ENCODE data around the gene CTNNA2.

The CTNNA2 gene

GRCh38 chr2:79796641-79797040 is 283.8 kb downstream of the CTNNA2 start:
- no peak for DNase-seq

DNA sequence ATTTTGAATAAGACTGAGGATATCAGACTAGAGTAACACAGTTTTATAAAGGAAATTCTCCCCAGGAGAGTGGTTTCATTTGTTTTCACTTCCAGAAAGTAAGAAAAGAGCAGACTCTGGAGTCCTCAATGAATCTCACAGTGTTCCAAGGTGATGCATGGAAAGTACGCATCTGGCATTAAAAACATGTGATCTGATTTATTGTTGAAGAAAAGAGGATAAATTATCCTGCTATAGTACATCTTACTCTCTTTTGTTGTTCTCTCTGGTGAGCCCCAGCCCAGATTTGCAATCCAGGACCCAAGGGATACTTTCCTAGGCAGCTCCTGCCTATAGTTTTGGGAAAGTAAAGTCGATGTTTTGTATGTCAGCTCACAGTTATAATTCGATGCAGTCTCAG is 285.9 kb downstream of the CTNNA2 start:
- DNase-seq, result no peak

- no peak for DNase-seq
Observed at GRCh38 chr2:79799729-79800128, 286.9 kb downstream of the CTNNA2 start.

DNA sequence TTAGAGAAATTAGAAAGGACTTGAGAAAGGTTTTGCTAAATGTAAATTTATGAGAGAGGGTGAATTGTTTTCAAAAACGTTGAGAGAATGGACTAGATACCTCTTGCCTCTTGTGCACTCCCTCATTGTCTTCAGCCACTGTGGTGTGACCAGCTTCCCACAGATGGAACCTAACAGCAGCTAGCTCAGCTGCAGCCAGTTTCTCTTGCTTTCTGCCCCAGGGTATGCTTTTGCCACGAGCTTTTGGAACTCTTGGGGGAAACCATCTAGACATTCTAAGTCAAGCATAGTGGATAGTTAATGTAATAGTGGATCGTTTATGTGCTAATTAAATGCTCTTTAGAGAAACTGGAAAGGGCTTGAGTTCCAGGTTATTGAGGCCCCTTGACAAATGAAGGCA is 288.2 kb downstream of the CTNNA2 start:
- no peak for DNase-seq

DNA sequence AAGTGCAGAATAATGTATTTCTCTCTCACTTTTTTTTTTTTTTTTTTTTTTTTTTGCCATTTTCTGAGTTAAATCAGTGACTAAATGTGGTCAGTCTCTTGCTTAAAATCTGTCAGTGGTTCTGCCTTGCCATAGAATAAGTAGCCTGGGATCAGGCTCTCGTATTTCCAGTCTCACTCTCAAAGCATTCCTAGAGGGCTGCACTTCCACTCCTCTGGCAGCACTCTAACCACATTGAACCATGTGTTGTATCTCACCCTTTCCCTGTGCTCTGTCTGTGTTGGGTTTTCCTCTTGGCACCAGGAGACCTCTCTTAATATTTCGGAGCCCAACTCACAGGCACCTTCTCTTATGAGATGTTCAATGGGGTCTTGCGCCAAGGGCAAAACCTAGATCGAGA is 304.4 kb downstream of the CTNNA2 start:
- no peak for DNase-seq

DNA sequence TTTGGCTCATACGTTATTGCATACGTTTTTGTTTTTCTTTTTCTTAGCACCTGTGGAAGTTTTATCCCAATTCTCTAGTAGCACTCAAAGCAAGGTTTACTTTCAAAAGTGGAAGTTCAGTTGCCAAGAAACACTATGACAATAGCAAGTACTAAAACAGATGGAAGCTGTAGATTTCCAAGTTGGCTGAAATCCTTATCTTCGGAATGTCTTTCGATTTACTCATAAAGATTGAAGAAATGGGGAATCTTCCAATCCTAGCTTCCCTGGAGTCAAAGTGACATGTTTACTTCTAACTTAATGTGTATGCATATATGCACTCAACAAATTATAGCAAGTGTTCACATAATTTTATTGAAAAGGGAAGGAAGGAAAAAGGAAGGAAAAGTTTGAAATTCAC is 307.4 kb downstream of the CTNNA2 start:
- DNase-seq, result no peak

DNA sequence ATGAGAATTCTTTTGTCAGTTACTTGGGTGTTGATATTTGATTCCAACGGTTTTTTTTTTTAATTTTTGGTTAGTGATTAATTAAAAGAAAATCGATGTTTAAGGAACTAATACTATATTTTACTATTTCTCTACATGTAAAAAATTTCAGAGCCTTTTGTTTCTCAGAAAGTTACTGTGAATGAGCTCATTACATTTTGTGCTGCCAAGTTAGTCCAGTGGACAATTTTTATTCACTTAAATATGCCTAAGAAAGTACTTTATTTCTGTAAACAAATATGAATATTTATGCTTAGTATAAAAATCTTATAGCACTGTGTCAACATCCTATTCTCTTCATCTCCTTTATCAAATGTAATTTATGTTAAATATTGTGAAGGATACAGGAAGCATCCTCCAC is 309.3 kb downstream of the CTNNA2 start:
- DNase-seq, result no peak

DNA sequence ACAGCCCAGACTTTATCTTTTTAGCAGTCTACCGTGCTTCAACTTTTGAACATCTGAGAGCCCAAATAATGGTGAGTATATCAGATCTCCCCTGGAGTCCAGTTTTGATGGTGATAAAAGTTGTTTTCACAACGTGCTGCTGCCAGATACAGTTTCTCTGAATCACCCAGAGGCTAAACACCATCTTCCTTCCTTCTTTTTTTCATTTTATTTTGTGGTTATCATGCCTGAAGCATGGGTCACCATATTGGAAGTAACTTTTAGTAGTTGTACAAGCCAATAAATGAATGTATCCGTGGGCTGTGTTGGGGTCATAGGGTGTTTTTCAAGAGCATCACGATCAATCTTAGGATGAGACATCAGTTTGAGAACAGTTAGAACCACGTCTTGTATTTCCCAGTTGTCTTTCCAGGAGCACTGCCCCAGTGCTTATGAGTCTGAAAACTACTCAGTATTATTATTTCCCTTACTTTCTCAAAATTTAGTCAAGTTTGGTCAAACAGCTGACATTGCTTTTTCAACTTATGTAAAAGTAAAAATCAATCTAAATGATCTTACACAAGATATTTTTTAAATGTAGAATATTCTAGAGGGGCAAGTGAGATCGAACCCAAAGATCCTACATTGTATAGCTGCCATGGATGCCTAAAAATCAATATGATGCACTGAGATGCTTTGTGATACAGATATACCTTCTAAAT is 311.4 kb downstream of the CTNNA2 start:
- DNase-seq, result no peak

GRCh38 chr2:79827881-79828280 is 315.0 kb downstream of the CTNNA2 start:
- DNase-seq, result no peak

- DNase-seq, result no peak
Observed at GRCh38 chr2:79830501-79830900, 317.6 kb downstream of the CTNNA2 start.

- no peak for DNase-seq
Observed at GRCh38 chr2:79831961-79832360, 319.1 kb downstream of the CTNNA2 start.

DNA sequence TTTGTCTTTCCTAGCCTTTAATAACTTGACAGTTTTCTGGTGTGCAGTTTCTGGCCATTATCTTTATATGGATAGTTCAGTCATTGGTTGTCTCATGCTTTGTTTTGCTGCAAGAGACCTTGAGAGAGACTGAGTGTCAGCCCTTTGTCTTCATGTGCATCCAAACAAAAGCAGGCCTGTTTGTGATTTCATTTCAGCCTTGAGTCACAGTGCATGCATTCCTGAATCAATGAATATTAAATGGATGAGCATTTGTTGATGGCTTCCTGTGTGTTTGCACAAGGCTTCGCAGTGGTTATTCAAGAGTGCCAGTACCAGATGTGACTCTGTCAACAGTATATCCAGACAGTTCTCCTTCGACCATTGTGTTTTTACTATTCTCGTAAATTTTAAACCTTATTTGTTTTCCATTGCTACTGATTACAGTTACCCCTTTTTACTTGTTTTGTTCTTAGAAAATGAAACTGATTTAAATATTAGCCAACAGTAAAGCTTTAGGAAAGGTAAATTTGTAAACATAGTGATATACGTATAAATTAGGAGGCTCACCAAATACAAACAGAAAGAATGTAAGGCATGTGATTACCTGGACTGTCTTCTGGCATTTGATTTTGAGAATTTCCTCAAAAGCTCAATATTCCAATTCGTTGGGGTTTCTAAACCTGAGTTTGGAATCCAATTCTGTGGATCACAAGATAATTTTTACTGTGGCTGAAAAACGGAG is 319.8 kb downstream of the CTNNA2 start:
- no peak for DNase-seq

DNA sequence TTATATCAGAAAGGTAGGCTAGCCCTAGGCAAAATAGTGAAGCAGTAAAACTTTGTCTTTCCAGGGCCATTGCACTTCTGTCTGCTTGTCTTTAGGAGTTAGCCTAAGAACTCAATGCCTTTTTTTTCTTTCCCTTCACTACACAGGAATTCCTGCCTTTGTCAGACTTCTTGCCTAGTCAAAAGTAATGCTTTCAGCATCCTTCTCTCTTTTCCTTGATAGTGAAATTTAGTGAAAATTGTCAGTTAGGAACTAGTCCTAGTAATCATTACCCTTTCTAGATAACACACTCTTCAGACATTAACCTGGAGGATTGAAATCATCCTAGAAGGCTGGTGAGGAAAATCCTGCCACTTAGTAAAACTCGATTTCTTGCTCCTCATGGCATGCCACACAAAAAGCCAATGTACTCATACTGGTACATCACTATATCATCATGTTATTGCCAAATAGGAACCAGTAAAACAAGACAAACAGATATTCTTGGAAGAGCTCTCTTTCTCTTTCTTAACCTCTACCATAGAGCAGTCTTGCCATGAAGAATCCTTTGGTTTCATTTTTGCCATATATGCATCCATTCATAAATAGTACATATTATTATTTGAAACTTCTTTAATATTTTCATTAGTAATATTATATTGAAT is 320.5 kb downstream of the CTNNA2 start:
- no peak for DNase-seq

GRCh38 chr2:79835911-79836310 is 323.1 kb downstream of the CTNNA2 start:
- DNase-seq, result no peak

- DNase-seq, result no peak
Observed at GRCh38 chr2:79844011-79844410, 331.2 kb downstream of the CTNNA2 start.

GRCh38 chr2:79846878-79847277 is 334.0 kb downstream of the CTNNA2 start:
- DNase-seq, result no peak

DNA sequence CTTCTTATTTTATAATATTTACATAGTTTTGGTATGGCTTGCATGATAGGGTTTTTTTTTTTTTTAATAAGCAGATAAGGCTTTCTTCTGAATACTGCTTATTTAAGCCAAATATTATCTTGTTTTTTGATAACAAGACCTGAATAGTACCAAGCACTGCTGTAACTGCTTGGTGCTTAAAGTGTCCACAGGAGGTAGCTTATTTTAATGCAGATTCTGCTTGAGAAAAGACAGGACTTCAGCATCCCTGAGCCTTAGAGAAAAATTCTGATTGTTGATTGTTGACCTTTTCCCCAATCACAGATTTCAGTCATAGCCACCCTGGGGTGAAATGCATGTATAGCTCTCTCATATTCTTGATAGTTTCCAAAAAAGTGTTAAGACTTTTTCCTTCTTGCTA is 336.4 kb downstream of the CTNNA2 start:
- no peak for DNase-seq

GRCh38 chr2:79849949-79850348 is 337.1 kb downstream of the CTNNA2 start:
- DNase-seq, result no peak

- no peak for DNase-seq
Observed at GRCh38 chr2:79850912-79851311, 338.1 kb downstream of the CTNNA2 start.

GRCh38 chr2:79855264-79856006 is 342.6 kb downstream of the CTNNA2 start:
- peak; percentile 4 for DNase-seq

DNA sequence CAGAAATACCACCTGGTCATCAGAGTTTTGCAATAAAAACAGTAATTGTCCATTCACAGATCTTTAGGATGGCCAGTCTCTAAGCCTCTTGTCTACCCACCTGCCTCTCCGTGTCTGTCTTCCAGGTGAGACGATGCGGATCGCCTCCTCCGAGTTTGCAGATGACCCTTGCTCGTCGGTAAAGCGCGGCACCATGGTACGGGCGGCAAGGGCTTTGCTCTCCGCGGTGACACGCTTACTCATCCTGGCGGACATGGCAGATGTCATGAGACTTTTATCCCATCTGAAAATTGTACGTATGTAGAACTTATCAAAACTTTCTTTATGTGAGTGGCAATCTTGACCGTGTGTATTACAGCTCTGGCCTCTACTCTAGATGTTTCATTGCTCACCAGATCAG is 345.0 kb downstream of the CTNNA2 start:
- DNase-seq, result no peak

DNA sequence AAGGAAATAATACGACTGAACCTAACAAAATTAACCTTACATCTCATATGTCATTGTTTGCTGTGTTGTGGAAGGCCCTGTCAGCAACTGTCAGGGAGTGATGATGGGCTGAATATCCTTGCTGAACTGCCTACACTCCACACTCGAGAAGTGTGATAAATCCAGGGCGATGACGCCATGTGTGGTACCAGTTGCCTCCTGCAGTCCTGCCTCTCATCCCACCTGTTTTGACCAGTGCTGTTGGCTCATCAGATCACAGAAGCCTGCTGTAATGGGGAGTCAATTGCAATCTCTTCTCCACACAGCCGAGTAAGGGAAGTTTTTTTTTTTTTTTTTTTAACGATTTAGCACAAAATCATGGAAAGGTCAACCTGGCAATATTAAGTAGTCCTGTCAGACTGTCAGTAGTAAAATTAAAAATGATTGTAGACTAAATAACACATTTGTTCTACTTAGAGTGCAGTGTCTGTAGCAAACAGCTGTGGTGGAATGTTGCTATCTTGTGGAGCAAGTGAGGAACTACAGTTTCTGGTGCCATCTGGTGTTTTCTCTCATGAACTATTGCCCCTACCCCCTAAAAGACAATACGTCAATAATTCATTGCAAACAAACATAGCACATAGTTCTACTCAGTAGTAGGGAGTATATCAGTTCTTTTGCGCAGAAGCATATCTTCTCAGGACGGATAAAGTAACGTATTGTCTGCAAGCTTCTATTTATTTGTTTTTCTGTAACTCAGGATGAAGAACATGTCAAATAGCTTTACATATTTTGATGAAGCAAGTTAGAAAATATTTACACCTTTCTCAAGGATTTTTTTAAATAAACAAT is 347.6 kb downstream of the CTNNA2 start:
- DNase-seq, result peak; percentile 56

DNA sequence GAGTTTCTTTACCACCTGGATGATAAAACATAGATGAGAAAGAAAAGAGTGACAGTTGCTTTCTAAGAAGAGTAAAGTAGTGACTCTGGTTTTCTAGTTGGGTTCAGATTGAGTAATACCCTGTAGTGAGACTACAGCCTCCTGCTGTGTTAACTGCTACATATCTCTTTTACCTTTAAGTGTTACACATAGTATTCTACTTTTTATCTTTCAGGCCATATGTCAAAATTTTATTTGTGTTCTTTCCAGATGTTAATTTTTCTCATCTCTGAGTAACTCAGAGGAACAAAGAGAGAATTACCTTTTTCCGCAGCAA is 348.2 kb downstream of the CTNNA2 start:
- DNase-seq, result peak; percentile 24
